EL (cell line): ENCODE data around the gene FAXDC2.

ENCODE experiments used
- DNase-seq: peaks from one replicate; pipeline ENCODE4 v3.0.0-alpha.2; 2016

The FAXDC2 gene

DNA sequence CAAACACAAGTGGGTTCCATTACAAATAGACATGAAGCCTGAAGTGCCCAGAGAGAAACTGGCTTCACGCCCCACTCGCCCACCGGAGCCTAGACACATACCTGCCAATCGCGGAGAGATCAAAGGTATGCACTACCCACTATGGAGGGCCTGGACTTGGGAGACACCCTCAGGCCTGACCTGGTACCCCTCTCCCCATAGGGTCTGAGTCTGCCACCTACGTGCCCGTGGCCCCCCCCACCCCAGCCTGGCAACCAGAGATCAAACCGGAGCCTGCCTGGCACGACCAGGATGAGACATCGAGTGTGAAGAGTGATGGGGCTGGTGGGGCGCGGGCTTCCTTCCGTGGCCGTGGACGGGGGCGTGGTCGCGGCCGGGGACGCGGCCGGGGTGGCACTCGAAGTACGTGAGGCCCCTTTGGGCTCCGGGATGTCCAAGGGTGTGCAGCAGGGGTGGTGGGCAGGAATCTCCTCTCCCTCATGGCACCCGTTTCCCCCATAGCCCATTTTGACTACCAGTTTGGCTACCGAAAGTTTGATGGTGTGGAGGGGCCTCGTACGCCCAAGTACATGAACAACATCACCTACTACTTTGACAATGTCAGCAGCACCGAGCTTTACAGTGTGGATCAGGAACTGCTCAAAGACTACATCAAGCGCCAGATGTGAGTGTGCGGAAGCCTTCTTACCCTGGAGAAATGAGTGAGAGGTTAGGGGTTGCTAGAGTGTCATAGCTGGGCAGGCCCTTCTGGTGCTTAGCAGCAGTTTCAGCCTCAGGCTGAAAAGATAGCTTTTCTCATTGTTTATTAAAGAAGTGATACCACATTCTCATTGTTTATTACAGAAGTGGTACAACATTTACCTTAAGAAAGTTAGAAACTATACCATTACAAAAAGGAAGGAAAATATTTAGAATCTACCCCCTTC lies 56.5 kb downstream of the FAXDC2 start:
- peak; percentile 41 for DNase-seq

DNA sequence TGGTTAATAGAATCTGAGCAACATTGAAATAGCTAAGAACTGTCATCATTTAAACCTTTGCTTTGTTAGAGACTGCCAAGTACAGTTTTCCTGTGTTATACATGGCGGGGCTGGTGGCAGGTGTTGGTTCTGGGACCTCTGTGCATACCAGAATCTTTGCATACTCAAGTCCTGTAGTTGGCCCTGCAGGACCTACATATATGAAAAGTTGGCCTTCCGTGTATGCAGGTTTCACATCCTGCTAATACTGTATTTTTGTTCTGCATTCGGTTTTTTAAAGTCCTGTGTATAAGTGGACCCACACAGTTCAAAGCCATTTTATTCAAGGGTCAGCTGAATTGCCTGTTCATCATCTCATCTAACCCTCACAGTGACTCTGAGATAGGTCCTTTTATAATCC lies 58.9 kb downstream of the FAXDC2 start:
- DNase-seq, result no peak

DNA sequence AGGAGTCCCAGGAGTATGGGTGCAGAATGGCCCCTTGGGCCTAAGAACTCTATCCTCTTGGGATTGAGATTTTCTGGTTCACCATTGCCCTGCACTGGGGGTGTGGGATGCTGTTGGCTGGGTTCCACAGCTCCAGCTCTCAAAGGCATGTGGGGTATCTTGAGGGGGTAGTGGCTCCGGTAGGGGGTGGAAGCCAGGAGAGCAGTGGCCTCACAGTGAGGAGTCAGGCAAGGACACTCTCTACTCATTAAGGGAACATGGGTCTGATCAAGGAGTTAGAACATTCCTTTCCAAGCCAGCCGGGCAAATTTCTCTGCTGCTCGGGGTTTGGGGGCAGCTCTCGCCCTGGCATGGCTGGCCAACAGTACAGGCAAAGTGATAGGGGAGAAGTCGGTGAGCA lies 62.2 kb downstream of the FAXDC2 start:
- DNase-seq, result no peak

DNA sequence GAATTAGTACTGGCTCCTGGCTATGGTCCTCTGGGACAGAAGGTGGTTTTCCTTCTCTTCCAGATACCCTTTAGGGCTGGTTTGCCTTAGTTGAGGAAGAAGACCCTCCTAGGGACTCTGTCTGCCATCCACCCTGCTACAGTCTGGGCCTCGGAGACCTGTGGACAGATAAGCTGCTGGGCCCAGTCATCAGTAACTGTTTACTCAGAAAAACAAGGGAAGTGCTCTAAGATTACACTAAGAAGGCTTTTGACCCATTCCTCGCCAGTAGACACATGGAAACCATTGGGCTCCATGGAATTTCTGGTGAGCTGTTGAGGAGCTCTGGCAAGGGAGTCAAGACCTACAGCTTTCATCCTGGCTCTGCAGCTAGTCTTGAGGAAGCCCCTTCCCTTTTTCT lies 64.0 kb downstream of the FAXDC2 start:
- DNase-seq, result no peak

DNA sequence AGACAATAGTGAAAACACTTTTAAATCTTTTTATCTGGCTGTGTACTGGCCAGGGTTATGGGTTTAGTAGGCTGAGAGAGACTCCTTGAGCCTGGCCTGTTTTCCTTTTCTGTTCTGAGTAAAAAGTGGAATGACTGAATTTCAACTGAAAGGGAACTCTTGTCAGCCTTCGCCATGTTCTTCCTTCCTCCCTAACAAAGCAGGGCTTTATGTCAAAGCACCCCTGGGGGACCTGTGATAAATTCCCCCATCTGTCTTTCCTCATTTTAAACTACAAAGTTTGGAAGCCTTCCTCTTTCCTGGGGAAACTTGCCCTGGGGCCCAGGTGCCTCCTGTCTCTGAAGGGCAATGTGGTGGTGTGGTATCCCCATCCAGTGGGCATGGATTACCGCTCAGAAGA lies 65.5 kb downstream of the FAXDC2 start:
- DNase-seq, result no peak

DNA sequence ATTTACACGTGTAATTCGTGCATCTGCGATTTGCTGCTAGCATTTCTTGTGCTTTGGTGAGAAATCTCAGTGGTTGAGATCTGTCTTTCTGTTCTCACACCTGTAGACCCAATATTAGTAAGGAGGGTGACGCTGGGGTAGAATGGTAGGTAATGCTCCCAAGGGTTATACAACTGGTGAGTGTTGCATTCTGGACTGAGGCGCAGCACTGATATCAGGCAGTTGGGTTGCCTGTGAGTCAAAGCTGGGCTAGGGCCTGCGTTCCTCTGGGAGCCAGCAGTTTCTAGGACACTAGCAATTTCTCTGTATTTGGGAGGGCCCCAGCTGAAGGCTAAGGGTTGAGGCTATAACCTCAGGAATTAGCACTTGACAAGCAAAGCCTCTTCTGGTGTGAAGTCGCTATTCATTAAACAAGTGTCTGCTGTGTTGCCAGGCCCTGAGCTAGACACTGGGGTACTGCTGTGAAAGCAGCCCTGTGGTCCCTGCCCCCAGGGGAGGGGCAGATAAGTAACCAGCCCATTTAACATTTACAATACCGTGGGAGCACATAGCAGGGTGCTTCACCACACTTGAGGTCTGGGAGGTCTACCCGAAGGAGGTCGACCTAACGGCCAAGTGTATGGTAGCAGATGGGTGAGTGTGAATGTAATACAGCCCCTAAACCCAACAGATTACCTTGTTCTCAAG lies 66.5 kb downstream of the FAXDC2 start:
- DNase-seq, result no peak

DNA sequence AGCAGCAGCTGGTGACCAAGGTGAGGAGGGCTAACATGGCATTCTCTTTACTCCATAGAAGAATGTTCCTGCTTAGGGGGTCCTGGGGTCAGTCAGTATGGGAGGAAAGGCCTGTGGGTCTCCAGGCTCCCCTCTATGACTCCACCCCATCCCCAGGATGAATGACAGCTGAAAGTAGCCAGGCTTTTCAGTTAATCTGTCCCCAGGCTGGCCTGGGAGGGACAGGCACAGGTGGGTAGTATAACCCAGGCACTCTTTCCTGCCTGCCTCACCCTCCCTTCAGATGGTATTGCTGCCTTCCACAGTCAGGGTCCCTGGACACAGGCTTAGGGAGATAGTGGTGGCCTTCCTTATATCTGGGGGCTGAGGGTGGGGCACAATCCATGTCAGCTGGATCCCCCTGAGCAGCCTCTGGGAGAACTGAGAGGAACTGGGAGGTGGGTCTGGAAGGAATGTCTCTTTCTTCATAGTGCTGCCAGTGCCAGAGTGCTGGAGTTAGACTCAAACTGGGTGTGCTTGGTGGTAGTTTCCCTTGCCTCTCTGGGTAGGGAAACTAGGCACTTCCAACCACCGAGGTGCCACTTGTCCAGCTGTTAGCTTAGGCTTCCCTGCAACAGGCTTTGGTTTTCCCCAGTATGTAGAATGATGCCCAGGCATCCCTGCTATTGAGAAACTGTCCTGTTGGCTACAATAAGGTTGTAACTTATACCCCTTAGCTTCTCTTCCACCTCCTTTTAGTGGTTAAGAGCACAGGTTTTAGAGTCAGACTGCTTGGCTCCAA lies 67.4 kb downstream of the FAXDC2 start:
- DNase-seq, result no peak

DNA sequence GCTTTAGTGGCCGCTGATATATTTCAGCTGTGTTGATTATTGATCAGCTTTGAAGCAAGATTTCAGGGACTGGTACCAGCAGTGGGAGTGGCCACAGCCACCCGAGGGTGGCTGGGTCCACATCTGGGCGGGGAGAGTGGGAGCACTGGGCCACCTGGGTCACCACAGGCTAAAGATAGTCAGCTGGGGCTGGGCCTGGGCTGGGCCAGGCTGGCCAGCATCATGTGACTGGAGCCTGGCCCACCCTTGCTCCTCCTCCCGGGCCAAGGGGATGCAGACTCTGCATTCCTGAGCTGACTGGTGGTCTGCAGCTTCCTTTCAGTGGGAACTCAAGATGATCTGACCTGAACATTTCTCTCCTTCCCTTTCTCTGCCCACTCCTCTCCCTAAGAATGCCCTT lies 68.1 kb downstream of the FAXDC2 start:
- DNase-seq, result no peak

DNA sequence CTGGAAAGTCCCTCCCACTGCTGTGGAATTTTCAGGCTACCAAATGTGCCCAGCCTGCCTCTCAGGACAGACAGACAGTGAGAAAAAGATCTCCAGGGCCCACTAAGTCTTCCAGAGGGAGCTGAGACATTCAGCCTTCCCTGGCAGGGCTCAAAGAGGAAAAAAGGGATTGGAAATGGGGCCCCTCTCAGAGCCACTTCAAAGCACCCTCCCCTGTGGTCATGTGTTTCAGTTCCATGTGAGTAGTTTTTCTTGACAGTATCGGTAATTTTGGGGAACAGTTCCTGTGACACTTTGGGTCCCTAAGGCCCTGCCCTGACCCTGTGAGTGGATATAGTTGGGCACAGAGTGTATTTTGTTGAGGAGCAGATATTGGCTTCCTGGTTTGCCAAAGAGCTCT lies 70.3 kb downstream of the FAXDC2 start:
- DNase-seq, result no peak

DNA sequence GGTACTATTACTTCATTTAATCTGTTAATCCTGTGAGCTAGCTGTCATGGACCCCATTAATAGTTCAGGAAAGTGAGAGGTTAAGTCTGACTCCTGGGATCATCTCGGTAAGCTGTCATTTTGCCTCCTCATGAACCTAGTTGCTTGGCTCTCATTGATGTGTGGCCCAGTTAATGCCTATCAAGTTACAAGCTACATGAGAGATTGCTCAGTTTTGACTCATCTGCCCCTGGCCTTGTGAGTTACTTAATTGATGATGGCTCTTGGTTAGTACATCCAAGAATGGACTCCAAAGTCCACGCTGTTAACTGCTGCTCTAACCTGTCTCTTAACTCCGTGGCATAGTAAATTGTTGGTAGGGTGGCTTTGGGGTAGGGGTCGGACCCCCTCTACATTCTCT lies 71.3 kb downstream of the FAXDC2 start:
- peak; percentile 89 for DNase-seq

DNA sequence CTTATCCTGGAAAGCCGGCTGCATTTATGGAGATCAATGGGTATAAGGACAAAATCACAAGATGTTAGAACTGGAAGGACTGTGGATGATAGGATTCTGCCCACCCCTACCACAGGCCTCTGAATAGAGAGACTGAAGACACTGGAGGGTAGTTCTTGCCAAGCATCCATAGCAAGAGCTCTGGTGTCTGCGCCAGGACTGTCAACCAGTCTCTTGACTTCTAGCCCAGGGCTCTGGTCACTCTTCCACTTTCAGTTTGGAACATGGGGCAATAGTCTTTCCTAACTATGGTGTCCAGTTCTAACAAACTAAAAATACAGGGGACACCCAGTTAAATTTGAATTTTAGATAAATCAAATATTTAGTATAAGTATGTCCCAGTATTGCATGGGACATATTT lies 71.9 kb downstream of the FAXDC2 start:
- DNase-seq, result peak; percentile 31

DNA sequence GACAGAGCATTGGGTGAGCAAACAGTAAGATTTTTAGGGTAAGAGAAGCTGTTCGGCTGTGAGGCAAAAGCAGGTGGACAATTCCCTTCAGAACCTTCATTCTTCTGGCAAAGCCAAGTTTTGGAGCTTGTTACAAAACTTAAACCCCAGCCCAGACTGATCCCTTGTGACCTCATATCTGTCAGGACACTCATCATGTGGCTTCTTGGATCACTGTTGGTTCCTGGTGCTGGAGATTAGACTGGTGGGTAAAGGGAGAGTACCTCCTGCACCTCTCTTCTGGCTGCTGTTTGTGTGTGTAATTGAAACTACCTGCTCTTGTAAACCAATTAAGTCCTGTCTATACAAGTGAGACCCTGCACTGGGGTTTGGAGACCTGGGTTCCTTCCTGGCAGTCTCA lies 74.2 kb downstream of the FAXDC2 start:
- no peak for DNase-seq

DNA sequence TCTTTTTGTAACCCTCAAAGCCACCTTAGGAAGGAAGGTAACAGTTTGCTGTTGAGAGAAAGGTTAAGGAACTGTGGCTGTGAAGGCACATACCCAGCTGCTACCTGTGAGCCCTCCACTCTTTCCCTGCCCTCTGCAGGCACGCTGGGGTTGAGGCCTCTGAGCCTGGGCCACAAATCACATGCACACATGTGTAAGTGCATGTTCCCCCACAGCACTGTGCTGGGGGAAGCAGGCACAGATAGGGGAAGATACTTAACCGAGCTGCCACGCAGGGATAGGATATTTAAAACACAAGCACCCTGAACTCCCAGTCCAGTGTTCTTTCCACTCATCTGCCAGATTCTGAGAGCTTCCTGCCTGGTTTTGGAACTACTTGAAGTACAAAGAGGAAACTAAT lies 77.1 kb downstream of the FAXDC2 start:
- no peak for DNase-seq

DNA sequence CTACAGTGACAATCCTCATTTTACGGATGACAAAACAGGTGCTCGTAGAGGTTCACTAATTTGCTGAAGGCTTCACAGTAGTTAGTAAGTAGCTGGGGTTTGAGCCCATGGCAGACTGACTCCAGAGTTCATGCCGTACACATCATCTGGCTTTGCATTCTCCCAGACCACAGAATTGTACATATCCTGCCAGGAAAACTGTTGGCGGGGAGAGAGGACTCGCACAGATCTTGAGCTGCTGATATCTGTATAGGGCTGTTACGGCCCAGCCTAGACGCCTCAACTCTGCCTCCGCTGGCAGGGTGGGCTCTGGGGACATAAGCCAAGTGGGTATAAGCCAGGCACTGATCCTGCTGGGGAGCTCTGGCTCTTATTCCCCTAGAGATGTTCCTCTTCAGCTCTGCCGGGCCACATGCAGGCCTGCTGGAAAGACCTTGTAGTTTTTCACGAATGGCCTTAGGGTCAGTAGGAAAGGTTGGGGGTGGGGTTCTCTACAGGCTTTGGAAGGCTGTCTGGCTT lies 79.0 kb downstream of the FAXDC2 start:
- DNase-seq, result peak; percentile 86

DNA sequence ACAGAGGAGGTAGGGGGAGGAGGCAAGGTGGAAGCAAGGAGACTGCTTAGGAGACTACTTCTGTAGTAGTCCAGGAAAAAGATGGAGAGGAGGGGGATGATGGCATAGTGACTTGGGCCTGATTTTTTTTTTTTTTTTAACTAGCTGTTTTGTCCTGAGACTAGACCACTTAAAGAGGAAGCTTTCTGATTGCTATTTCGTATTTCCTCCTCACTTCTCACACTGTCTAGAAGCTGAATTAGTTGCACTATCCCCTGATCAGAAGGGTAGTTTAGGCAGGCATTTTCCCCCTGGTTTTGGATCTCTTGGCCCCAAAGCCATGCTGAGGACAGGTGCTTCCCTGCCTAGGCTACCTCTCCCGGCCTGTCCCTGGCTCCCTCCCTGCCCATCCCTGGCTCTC lies 80.3 kb downstream of the FAXDC2 start:
- DNase-seq, result no peak
